ENCODE data around the gene FAM241B. TPM values are rescaled to one million over a fixed set of nuclear protein-coding genes. Genes with fewer than 3 reads are reported as not detected.

FAM241B gene
- total RNA-seq, 1 donor from 2014 or later, result 2.8 TPM

- ATAC-seq (no peak), DNase-seq (no peak)
- intact Hi-C loops (cut with micrococcal nuclease), result no loop called here
Measured at GRCh38 chr10:69632516-69633199, 2.6 kb downstream of the FAM241B start.

- DNase-seq (no peak), ATAC-seq (no peak)
- intact Hi-C loops (cut with micrococcal nuclease), result no loop called here
Measured at GRCh38 chr10:69633673-69634635, 3.9 kb downstream of the FAM241B start.

- ATAC-seq (no peak), DNase-seq (no peak)
- intact Hi-C loops (cut with micrococcal nuclease), result loop anchor here (5.0 kb wide), 2 partner anchors 118 to 208 kb away; no protein-coding TSS in a partner anchor
Measured at GRCh38 chr10:69634759-69635425, 4.8 kb downstream of the FAM241B start.

GRCh38 chr10:69635428-69636272 is 5.6 kb downstream of the FAM241B start:
- DNase-seq, result no peak
- intact Hi-C loops (cut with micrococcal nuclease), result loop anchor here (5.0 kb wide), 2 partner anchors 118 to 208 kb away; no protein-coding TSS in a partner anchor
- ATAC-seq, result no peak

GRCh38 chr10:69636273-69636575 is 6.2 kb downstream of the FAM241B start:
- DNase-seq (no peak), ATAC-seq (no peak)
- intact Hi-C loops (cut with micrococcal nuclease), result loop anchor here (5.0 kb wide), 2 partner anchors 119 to 209 kb away; no protein-coding TSS in a partner anchor

- ATAC-seq, result peak; percentile 47
- intact Hi-C loops (cut with micrococcal nuclease), result loop anchor here (5.0 kb wide), 2 partner anchors 120 to 210 kb away; no protein-coding TSS in a partner anchor
- DNase-seq, result peak; percentile 52
Measured at GRCh38 chr10:69636626-69637605, 6.9 kb downstream of the FAM241B start.

GRCh38 chr10:69638642-69639041 is 8.6 kb downstream of the FAM241B start:
- DNase-seq (no peak), ATAC-seq (no peak)
- intact Hi-C loops (cut with micrococcal nuclease), result loop anchor here (5.0 kb wide), 2 partner anchors 121 to 211 kb away; no protein-coding TSS in a partner anchor

- ATAC-seq (peak; percentile 61), DNase-seq (peak; percentile 70)
- intact Hi-C loops (cut with micrococcal nuclease), result loop anchor here (5.0 to 10.0 kb wide), 4 partner anchors 75 to 275 kb away; no protein-coding TSS in a partner anchor
Measured at GRCh38 chr10:69639291-69640195, 9.5 kb downstream of the FAM241B start.

GRCh38 chr10:69640196-69640980 is 10.3 kb downstream of the FAM241B start:
- ATAC-seq (no peak), DNase-seq (no peak)
- intact Hi-C loops (cut with micrococcal nuclease), result loop anchor here (10.0 kb wide), 2 partner anchors 74 to 274 kb away; no protein-coding TSS in a partner anchor

GRCh38 chr10:69641261-69641980 is 11.4 kb downstream of the FAM241B start:
- no peak for DNase-seq
- ATAC-seq, result no peak
- intact Hi-C loops (cut with micrococcal nuclease), result loop anchor here (10.0 kb wide), 2 partner anchors 73 to 273 kb away; no protein-coding TSS in a partner anchor

GRCh38 chr10:69642747-69643146 is 12.7 kb downstream of the FAM241B start:
- DNase-seq (no peak), ATAC-seq (no peak)
- intact Hi-C loops (cut with micrococcal nuclease), result loop anchor here (10.0 kb wide), 2 partner anchors 72 to 272 kb away; no protein-coding TSS in a partner anchor

GRCh38 chr10:69643779-69644657 is 14.0 kb downstream of the FAM241B start:
- ATAC-seq, result peak; percentile 14
- intact Hi-C loops (cut with micrococcal nuclease), result loop anchor here (10.0 kb wide), 2 partner anchors 71 to 271 kb away; no protein-coding TSS in a partner anchor

GRCh38 chr10:69644658-69645295 is 14.7 kb downstream of the FAM241B start:
- intact Hi-C loops (cut with micrococcal nuclease), result loop anchor here (5.0 to 10.0 kb wide), 3 partner anchors 70 to 270 kb away; partner anchors contain the start of gene COL13A1
- ATAC-seq (peak; percentile 72), DNase-seq (peak; percentile 66)

More at GRCh38 chr10:69643779-69644657, 14.0 kb downstream of the FAM241B start:
- no peak for DNase-seq
